ENCODE results near the gene DRICH1.
"Not testable (repeated sequence)": the region's sequence is repeated elsewhere in the genome, so short reads cannot be mapped to it uniquely, and the experiment has no call there.

Gene DRICH1

DNA sequence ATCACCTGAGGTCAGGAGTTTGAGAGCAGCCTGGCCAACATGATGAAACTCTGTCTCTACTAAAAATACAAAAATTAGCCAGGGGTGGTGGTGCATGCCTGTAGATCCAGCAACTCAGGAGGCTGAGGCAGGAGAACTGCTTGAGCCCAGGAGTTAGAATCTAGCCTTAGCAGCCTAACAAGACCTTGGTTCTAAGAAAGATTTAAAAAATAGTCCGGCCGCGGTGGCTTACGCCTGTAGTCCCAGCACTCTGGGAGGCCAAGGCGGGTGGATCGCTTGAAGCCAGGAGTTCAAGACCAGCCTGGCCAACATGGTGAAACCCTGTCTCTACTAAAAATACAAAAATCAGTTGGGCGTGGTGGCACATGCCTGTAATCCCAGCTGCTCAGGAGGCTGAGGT, 14.4 kb upstream of the DRICH1 start:
- DNase-seq: not testable (repeated sequence)

GRCh38 chr22:23640206-23640605, 8.1 kb upstream of the DRICH1 start:
- not testable (repeated sequence) for DNase-seq

GRCh38 chr22:23639661-23640060, 7.5 kb upstream of the DRICH1 start:
- DNase-seq: no peak

GRCh38 chr22:23638611-23639010, 6.5 kb upstream of the DRICH1 start:
- DNase-seq: no peak

GRCh38 chr22:23635291-23635690, 3.2 kb upstream of the DRICH1 start:
- not testable (repeated sequence) for DNase-seq

DNA sequence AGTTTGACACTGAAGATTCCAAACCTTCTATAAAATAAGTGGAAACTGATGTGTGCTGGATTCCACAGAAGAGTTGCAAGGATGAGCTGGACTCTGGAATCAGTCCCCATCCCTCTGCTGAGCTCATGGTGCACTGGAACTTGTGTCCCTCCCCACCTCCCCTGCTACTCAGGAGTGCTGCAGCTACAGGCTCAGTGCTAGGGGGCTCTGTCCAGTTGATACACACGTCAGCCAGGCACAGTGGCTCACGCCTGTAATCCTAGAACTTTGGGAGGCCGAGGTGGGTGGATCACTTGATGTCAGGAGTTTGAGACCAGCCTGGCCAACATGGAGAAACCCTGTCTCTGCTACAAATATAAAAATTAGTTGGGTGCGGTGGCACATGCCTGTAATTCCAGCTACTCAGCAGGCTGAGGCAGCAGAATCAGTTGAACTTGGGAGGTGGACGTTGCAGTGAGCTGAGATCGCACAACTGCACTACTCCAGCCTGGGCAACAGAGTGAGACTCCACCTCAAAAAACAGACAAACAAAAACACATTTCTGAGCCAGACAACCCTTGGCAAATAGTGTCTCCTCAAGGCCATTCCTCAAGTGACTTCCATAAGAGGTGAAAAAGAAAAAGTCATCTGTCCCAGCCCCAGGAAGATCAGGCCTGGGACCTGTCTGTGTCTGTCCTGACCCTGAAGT, 3.9 kb downstream of the DRICH1 start:
- not testable (repeated sequence) for DNase-seq

DNA sequence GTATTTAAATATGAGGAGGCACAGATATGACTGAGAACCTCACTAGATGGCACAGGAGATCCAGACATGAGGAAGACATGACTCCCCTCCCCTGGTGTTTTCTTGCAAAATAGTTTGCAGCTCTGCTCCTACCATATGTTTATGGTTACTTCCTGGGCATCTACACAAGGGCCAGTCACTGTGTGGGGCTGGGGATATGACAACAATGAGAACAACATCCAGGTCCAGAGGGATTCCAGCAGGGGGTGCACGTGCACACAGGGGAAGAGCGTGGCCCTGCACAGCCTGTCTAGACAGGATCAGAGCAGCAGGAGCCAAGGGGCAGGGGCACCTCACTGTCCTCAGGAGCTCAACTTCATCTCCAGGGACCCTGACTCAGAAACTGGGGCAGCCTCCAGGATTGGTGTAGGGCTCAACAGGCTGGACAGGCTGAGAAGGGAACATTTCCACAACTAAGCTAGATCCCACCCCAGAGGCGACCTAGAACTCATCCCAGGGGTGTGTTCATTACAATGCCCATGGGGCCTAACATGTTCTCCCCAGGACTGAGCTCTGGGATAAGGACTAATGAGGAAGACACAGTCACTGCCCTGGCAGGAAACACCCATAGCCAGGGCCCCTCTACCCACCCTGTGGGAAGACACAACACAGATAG, 4.6 kb downstream of the DRICH1 start:
- DNase-seq: peak; percentile 28

GRCh38 chr22:23626286-23626975, 5.7 kb downstream of the DRICH1 start:
- no peak for DNase-seq

DNA sequence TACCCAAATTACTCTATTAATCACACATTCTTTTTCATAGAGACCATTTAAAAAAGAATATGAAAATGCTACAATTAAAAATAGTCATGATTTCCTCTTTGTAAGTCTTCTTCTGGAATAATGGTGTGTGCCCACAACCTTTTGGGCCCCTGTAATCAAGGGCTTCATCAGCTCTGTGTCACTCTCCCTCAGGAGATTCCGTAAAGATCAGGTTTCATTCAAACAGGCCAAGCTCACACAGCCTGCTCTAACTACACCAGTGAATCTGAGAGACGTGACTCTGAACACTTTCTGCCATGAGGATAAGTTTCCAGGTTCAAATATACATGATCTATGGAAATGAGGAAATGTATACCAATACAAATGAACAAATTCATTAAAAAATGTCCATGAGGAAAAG, 9.5 kb downstream of the DRICH1 start:
- DNase-seq: peak; percentile 26

DNA sequence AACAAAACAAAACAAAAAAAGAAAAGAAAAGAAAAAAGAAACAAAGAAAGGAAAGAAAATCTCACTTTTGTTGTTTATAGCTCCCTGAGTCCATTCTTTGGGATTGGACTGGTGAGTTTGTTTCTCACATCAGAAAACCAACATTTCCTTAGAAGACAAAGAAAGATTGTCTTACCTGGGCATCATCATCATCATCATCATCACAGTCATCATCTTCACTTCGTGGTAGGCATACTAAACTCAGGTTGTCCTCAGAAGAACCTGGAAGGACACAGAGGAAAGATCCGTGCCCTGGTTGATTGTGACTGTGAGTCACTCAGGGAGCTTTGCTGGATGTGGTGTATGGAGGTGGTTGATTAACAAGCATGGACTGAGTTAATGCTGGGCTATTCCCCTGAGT, 10.2 kb downstream of the DRICH1 start:
- not testable (repeated sequence) for DNase-seq

- DNase-seq: no peak
Measured at GRCh38 chr22:23621082-23621780, 10.9 kb downstream of the DRICH1 start.

- DNase-seq: no peak
Measured at GRCh38 chr22:23613193-23613972, 18.7 kb downstream of the DRICH1 start.

- no peak for DNase-seq
Measured at GRCh38 chr22:23609983-23610781, 21.9 kb downstream of the DRICH1 start.

DNA sequence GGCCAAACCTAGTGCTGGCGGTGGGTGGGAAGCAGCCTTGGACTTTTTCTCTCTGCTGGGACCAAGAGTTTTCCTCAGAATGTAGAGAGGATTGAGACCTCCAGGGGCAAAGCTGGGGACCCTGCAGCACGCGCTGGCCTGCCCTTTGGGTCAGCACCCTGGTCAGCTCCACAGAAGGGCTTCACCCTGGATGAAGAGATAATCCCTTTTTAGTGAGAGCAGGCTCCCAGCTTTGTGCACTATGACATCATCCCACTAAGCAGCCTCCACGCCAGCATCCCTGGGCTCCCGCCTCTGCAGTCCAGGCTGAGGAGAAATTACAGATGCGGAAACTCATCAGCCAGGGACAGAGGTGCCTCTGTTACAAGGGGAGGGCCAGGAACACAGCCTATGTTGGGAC, 23.5 kb downstream of the DRICH1 start:
- peak; percentile 26 for DNase-seq

DNA sequence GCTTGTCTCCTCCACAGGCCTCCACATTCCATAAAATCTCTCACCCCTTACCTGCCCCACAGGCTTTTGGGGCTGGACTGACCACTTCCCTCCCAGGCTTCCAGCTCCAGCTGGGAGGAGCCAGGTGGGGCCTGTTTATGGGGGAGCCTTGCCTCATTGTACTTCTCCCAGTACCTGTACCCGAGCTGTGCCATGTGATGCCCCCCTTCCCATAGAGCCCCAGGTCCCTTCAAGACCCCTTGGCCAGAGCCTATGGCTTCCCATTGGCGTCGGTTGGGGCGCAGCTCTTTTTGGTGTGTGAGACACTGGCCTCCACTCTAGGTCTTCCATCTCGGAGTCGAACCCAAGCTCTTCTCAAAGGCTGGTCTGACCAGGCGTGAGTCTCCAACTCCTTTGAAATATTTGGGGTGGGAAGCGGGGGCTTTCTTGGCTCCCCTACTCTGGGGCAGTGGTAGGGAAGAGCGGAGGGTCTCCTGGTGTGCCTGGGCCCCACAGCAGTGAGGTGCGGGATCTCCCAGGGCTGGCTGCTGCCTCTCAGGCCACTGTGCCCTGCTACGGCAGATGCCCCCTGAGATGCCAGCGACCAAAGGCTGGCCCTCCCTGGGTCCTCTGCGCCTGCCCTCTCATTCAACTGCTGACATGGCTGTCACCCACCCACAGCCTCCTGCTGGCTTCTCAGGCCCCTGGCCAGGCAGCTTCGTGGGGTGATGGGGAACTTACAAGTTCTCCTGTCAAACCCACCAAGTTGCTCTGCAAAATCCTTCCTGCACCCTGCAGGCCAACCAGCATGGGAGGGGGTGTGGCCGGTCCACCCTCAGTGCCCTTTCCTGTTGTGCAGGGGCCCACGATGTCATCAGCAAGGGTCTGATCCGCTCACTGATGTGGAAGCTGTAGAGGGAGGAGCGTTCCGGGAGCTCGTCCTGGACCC, 25.7 kb downstream of the DRICH1 start:
- no peak for DNase-seq

- DNase-seq: no peak
Measured at GRCh38 chr22:23604939-23605712, 27.0 kb downstream of the DRICH1 start.

- no peak for DNase-seq
Measured at GRCh38 chr22:23603266-23603665, 28.9 kb downstream of the DRICH1 start.

DNA sequence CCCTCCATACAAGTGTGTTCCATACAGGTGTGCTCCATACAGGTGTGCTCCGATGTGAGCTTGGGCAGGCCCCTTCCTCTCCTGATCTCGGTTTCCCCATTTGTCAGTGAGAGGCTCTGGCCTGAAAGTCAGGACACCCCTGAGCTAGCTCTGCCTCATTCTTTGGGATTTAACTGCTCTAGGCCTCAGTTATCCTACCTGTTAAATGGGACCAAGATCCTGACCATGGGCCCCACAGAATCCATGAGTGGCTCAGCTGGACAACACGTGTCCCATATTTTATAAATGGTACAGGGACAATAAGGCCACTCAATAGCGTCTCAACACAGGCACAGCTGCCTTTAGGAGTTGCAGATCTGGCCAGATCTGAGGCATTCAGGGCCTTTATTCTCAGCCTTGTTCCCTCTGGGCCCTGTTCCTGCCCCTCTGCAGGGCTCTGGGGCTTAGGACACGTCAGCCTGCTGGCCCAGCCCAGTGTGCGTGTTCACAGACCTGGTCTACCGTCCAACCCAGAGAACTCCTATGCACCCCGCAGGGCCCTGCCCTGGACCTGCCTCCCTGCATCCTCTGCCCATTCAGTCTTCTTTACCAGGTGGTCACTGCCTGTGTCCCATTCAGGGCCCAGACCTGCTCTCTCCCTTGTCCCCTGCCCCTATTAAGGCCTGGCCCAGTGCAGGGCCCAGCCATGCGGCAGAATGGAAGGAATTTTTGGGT, 33.2 kb downstream of the DRICH1 start:
- no peak for DNase-seq

Data from fibroblast of skin of right biceps (primary cell).